T-helper 2 cell (primary cell): ENCODE results near the gene TNS4.
A peak's percentile ranks its signal among the peaks of the same experiment; 100 is the strongest.
"Not testable (repeated sequence)": the region's sequence is repeated elsewhere in the genome, so short reads cannot be mapped to it uniquely, and the experiment has no call there.

ENCODE experiments used
- DNase-seq, 5 experiments: peaks; one replicate each; pipeline versions ENCODE4 v3.0.0 to v3.0.0-alpha.2; 2012 to 2022
- total RNA-seq, 2 donors: gene quantifications; one replicate each; lab custom pipeline; 2026; lab: John Stamatoyannopoulos, UW

Gene TNS4, protein sequence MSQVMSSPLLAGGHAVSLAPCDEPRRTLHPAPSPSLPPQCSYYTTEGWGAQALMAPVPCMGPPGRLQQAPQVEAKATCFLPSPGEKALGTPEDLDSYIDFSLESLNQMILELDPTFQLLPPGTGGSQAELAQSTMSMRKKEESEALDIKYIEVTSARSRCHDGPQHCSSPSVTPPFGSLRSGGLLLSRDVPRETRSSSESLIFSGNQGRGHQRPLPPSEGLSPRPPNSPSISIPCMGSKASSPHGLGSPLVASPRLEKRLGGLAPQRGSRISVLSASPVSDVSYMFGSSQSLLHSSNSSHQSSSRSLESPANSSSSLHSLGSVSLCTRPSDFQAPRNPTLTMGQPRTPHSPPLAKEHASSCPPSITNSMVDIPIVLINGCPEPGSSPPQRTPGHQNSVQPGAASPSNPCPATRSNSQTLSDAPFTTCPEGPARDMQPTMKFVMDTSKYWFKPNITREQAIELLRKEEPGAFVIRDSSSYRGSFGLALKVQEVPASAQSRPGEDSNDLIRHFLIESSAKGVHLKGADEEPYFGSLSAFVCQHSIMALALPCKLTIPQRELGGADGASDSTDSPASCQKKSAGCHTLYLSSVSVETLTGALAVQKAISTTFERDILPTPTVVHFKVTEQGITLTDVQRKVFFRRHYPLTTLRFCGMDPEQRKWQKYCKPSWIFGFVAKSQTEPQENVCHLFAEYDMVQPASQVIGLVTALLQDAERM
- total RNA-seq, result 0.54 to 0.62 reads per million in 2 donors

- DNase-seq, result no peak
Measured at GRCh38 chr17:40501499-40501911, at the start of gene TNS4. Gene TNS4, minus strand, starts transcription at chr17:40501623. Its CDS starts 5,198 bp downstream, at chr17:40496425.

GRCh38 chr17:40550608-40551007 lies 49.2 kb upstream of the TNS4 start:
- DNase-seq, result no peak

GRCh38 chr17:40548982-40549685 lies 47.7 kb upstream of the TNS4 start:
- DNase-seq, result no peak

DNA sequence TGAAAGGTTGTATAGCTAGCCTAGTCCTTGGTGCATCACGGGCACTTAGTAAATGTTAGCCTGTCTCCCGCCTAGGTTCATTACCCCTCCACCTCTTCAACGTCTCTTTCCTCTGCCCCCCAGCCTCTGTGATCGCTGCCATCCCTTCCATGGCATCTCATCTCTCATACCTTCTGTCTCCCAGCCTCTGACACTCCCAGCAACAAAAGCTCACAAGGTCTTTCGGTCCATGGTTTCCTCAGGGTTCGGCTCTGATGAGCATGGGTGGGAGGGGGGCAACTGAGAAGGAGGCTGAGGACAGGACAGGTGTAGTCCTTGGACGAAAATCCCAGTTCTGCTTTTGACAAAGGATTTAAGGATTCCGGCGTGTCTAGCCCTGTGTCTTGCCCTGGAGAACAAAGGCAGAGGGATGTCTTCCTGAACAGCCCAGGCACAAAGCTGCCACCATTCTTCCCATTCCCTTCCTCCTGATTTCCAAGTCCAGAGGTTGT lies 47.1 kb upstream of the TNS4 start:
- no peak for DNase-seq

GRCh38 chr17:40547785-40548478 lies 46.5 kb upstream of the TNS4 start:
- DNase-seq, result no peak

GRCh38 chr17:40547079-40547784 lies 45.8 kb upstream of the TNS4 start:
- DNase-seq, result peak in 2 of 5 experiments; percentile 74 to 84

- DNase-seq, result not testable (repeated sequence)
Measured at GRCh38 chr17:40546497-40546896, 45.1 kb upstream of the TNS4 start.

GRCh38 chr17:40545660-40546059 lies 44.2 kb upstream of the TNS4 start:
- DNase-seq, result no peak

DNA sequence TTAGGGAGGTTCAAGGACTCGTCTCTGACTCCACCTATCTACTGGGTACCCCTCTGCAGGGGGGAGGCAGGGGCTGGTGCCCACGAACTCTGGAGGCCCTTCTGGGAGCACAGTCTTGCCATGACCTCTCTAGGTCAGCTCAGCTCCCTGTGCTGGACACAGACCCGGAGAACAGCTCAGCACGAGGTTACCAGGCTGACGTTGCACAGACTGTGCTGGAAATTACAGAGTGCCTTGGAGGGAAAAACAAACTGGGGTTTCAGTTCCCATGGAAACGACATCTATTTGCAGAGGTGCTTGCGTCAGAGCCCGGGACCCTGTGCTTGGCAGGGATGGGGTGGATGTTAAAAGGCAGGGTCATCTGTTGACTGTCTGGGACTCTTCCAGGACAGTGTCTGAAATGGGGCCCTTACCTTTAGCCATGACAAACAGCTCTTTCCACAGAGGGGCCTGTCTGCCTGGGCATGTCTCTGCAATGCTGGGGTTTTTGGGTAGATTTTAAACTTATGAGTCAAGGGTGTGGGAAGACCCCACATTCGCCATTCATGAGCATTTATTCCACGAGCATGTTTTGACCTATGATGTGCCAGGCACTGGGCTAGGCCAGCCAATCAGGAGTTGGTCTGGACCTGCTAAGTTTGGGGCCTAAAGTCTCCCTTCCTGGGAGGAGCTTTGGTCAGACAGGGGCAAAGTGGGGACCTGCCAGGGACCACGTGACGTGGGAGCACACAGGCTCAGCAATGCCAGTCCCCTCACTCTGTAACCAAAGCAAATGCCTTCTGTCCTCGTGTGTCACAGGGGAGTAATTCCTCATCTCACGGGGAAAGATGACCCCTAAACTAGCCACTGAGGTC lies 41.4 kb upstream of the TNS4 start:
- peak in 1 of 5 experiments; percentile 58 for DNase-seq

DNA sequence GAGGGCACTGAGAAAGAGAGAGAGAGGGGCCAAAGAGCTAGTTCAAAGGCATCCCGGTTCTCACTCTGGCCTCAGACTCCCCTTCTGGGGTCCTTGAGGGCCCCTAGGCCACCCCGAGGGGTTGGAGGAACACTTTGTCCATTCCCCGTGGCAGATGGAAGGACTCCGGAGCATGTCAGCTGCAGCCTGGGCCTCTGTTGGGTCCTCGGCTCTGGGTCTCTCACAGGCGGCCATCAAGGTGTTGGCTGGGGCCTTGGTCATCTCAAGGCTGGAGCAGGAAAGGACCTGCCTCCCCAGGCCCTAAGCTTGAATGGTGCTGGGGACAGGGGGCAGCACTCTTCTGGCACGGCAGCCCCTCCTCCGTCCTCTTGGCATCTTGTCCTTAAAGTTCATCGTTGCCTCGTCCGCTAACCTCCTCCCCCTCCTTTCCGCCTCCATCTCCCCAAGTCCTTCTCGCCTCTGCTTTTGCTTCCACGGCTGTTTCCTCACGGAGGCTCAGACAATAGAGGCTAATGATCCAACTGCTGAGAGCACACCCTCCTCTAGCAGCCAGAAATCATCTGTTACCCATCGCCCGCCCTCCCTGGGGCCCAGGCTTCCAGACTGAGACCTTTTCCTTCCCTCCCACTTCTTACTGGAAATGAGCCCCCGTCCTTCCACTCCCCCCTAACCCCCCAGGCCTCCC lies 40.6 kb upstream of the TNS4 start:
- DNase-seq, result no peak

- peak in 4 of 5 experiments; percentile 40 to 91 (median 70) for DNase-seq
Measured at GRCh38 chr17:40541060-40541872, 39.8 kb upstream of the TNS4 start.

DNA sequence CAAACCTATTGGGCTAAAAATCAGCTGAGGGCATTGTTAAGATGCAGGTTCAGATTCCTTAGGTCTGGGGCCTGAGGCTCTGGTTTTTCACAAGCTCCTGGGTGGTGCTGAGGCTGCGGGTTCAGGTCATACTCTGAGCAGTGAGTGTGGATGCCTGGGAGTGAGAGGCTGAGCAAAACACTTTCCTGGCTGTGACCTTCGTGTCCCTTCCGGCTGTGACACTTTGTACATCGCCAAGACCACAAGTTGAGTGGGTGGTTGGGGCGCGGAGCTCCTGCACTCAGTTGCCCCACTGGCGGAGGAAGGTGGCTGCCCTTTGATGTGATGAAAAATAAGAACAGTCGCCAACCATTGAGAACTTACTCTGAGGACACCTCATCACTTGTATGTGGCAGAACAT lies 39.0 kb upstream of the TNS4 start:
- peak in 3 of 5 experiments; percentile 32 to 74 (median 56) for DNase-seq

- DNase-seq, result no peak
Measured at GRCh38 chr17:40539711-40540411, 38.4 kb upstream of the TNS4 start.

DNA sequence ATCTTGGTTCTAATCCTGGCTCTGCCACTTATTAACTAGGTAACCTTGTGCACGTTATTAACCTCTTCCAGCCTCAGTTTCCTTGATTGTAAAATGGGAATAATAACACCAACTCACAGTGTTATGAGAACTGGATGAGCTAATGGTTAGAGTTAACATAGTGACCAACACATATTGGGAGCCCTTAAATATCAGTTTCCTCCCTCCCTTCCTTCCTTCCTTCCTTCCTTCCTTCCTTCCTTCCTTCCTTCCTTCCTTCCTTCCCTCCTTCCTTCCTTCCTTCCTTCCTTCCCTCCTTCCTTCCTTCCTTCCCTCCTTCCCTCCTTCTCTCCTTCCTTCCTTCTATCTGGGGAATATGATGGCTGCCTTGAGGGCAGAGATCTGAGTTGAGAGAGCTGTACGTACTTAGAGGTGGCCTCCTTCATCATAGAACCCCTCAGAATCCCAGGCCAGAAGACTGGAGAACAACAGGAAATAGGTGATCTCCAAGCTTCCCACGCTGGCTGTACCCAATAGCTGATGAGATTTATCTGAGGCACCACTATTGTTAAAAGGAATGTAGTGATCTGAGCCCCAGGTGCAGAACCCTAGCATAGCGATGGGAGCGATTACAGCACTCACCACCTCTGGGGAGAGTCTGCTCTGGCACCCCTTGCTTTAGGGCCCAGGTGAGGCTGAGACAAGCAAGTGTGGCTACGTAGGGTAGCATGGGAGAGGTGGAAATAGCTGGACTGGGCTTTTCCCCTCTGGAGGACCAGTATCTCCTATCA lies 37.7 kb upstream of the TNS4 start:
- no peak for DNase-seq

- DNase-seq, result no peak
Measured at GRCh38 chr17:40538019-40538935, 36.9 kb upstream of the TNS4 start.
